Measurements from ENCODE around the gene CD79A. TPM values are rescaled to one million over a fixed set of nuclear protein-coding genes. Genes with fewer than 3 reads are reported as not detected.

Gene CD79A
- total RNA-seq, 1 donor from 2014 or later = 0.70 TPM

GRCh38 chr19:41922585-41922984, 45.5 kb downstream of the CD79A start:
- H3K4me3 Mint-ChIP-seq = no peak overlapping the region
- peaks cover 8% of the 10 kb centered on the region for H3K4me1 Mint-ChIP-seq
- no peaks in the 10 kb centered on the region for H3K36me3 Mint-ChIP-seq (ENCODE audit: low read depth)
- no peak for DNase-seq (ENCODE audit: low read depth, low spot score)
- peaks cover 22% of the 10 kb centered on the region for H3K27me3 Mint-ChIP-seq (ENCODE audit: low read depth)
- H3K27ac Mint-ChIP-seq (ENCODE audit: unreplicated experiment) = no peak overlapping the region
- no peaks in the 10 kb centered on the region for H3K9me3 Mint-ChIP-seq
- no peak for TF ChIP-seq CTCF (conservative IDR thresholded peaks at IDR 0.05)

GRCh38 chr19:41923045-41923788, 46.1 kb downstream of the CD79A start:
- Mint-ChIP-seq H3K27ac (ENCODE audit: unreplicated experiment) (no peak overlapping the region), H3K36me3 (ENCODE audit: low read depth) (no peaks in the 10 kb centered on the region)

GRCh38 chr19:41924151-41925145, 47.4 kb downstream of the CD79A start:
- Mint-ChIP-seq H3K9me3 (no peaks in the 10 kb centered on the region), H3K36me3 (ENCODE audit: low read depth) (no peaks in the 10 kb centered on the region), H3K27me3 (ENCODE audit: low read depth) (peaks cover 34% of the 10 kb centered on the region), H3K4me3 (no peak overlapping the region), H3K4me1 (peaks cover 15% of the 10 kb centered on the region), H3K27ac (ENCODE audit: unreplicated experiment) (no peak overlapping the region)
- no peak for TF ChIP-seq CTCF (conservative IDR thresholded peaks at IDR 0.05)
- DNase-seq (ENCODE audit: low read depth, low spot score) = no peak

More at GRCh38 chr19:41923045-41923788, 46.1 kb downstream of the CD79A start:
- DNase-seq (ENCODE audit: low read depth, low spot score) = no peak
- TF ChIP-seq CTCF (conservative IDR thresholded peaks at IDR 0.05) = no peak
- Mint-ChIP-seq H3K4me3 (no peak overlapping the region), H3K27me3 (ENCODE audit: low read depth) (peaks cover 25% of the 10 kb centered on the region), H3K9me3 (no peaks in the 10 kb centered on the region), H3K4me1 (peaks cover 8% of the 10 kb centered on the region)

GRCh38 chr19:41925208-41926003, 48.3 kb downstream of the CD79A start:
- H3K27me3 Mint-ChIP-seq (ENCODE audit: low read depth) = peaks cover 44% of the 10 kb centered on the region
- TF ChIP-seq CTCF (conservative IDR thresholded peaks at IDR 0.05) = no peak
- H3K9me3 Mint-ChIP-seq = no peaks in the 10 kb centered on the region
- DNase-seq (ENCODE audit: low read depth, low spot score) = no peak
- H3K36me3 Mint-ChIP-seq (ENCODE audit: low read depth) = no peaks in the 10 kb centered on the region
- H3K27ac Mint-ChIP-seq (ENCODE audit: unreplicated experiment) = no peak overlapping the region
- peaks cover 15% of the 10 kb centered on the region for H3K4me1 Mint-ChIP-seq
- H3K4me3 Mint-ChIP-seq = no peak overlapping the region
